Vagina (tissue), 2 donors: Measurements from ENCODE around the gene HSPH1.

Source experiments
- CTCF ChIP-seq, 3 experiments: fragments of 450-650 bp in 2 of 3; fragments of 200-600 bp in 1 of 3; sonication (generic) in 1 of 3; IDR thresholded peaks; one replicate each; pipeline ENCODE4 v1.5.1; 2017 to 2019; ENCODE audit warnings: antibody characterized with exemption in 3 of 3, mild to moderate bottlenecking in 2 of 3, moderate library complexity in 2 of 3
- POLR2A ChIP-seq, 2 donors: fragments of 450-650 bp; IDR thresholded peaks; one replicate each; pipeline ENCODE4 v1.6.1; 2017; ENCODE audit warnings: antibody characterized with exemption in 2 of 2, mild to moderate bottlenecking in 2 of 2, moderate library complexity in 2 of 2
- POLR2AphosphoS5 ChIP-seq, 2 donors: sonication (generic); formaldehyde crosslinking; IDR thresholded peaks; one replicate each; pipeline ENCODE4 v1.9.0; 2017; ENCODE audit warnings: antibody characterized with exemption in 2 of 2, mild to moderate bottlenecking in 2 of 2, low read depth in 1 of 2; ENCODE audit not compliant: insufficient read depth in 1 of 2

- TF ChIP-seq CTCF (IDR thresholded peaks at IDR 0.05), result no peak
- TF ChIP-seq POLR2A (IDR thresholded peaks at IDR 0.05), result no peak
- no peak for TF ChIP-seq POLR2AphosphoS5 (IDR thresholded peaks at IDR 0.05; ENCODE audit: insufficient read depth in 1 of 2, low read depth in 1 of 2)
These were observed 37.5 kb downstream of the HSPH1 start for GRCh38 chr13:31124204-31124603.
